ENCODE results near the gene PYGB.

GRCh38 chr20:25209911-25210310, 38.0 kb upstream of the PYGB start:
- TF ChIP-seq ZNF175 (tag by site-specific recombination; IDR thresholded peaks at IDR 0.05) (no peak), ZNF747 (tag by site-specific recombination; IDR thresholded peaks at IDR 0.05) (no peak), PBX3 (CRISPR knock-in tag; IDR thresholded peaks at IDR 0.05) (no peak), REST (tag by site-specific recombination; IDR thresholded peaks at IDR 0.05) (no peak), BCL11A (tag by site-specific recombination; IDR thresholded peaks at IDR 0.05; ENCODE audit: low read depth) (no peak), CTCF (tag by site-specific recombination; IDR thresholded peaks at IDR 0.05) (no peak), ZNF221 (tag by site-specific recombination; IDR thresholded peaks at IDR 0.05; ENCODE audit: borderline replicate concordance) (no peak), ZNF169 (tag by site-specific recombination; IDR thresholded peaks at IDR 0.05) (no peak), ZNF37A (tag by site-specific recombination; IDR thresholded peaks at IDR 0.05) (no peak), ZNF518A (tag by site-specific recombination; conservative IDR thresholded peaks at IDR 0.05; ENCODE audit: low read depth) (no peak), ZNF777 (tag by site-specific recombination; IDR thresholded peaks at IDR 0.05; ENCODE audit: borderline replicate concordance) (no peak)
